HTR-8/SVneo (cell line): Measurements from ENCODE around the gene DDX50.
A peak's percentile ranks its signal among the peaks of the same experiment; 100 is the strongest.
"Not testable (repeated sequence)": the region's sequence is repeated elsewhere in the genome, so short reads cannot be mapped to it uniquely, and the experiment has no call there.

Source experiments
- DNase-seq: peaks from one replicate; pipeline ENCODE4 v3.0.0; 2011; ENCODE audit warnings: low spot score, mixed read lengths; ENCODE audit not compliant: insufficient read length
- FAIRE-seq: peaks from 2 replicates; lab custom pipeline; 2011; peaks lifted over from hg19 to GRCh38; lab: Jason Lieb, UNC

Gene DDX50

GRCh38 chr10:68975936-68976473 is 74.9 kb downstream of the DDX50 start:
- DNase-seq, FAIRE-seq: not testable (repeated sequence)

DNA sequence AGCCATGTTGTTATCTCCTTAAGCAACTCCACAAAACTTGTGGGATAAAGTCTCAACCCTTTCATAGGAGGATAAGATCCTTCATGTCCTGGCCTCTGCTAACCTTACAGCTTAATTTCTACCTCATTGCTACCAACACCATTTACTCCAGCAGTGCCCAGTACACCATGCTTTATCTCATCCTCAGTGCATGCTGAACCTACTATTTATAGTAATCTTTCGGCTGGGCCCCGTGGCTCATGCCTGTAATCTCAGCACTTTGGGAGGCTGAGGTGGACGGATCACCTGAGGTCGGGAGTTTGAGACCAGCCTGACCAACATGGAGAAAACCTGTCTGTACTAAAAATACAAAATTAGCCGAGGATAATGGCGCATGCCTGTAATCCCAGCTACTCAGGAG is 78.6 kb downstream of the DDX50 start:
- not testable (repeated sequence) for FAIRE-seq, DNase-seq

- no peak for FAIRE-seq
- no peak for DNase-seq
Measured at GRCh38 chr10:68981074-68981473, 80.0 kb downstream of the DDX50 start.

- FAIRE-seq (no peak), DNase-seq (no peak)
Measured at GRCh38 chr10:68982389-68982788, 81.3 kb downstream of the DDX50 start.

DNA sequence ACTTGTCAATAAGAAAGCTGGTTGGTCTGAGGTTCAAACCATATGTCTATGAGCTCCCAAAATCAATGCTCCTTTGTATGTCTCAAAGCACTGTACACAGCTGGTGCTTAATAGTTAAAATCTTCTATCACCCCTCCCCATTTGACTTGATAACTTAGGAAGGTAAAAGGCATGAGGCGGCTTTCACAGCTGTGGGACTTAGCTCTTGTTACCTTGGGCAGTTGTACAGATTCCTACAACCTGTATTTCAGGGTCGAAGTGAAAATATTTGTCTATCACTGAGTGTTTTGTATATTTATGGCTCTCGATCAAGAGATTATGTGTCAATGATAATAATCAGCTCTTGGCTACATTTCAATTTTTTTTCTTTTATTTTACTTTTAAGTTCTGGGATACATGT is 86.5 kb downstream of the DDX50 start:
- FAIRE-seq (no peak), DNase-seq (no peak)

GRCh38 chr10:68988530-68989316 is 87.6 kb downstream of the DDX50 start, which contains the start of gene KIFBP:
TSS of gene KIFBP (plus strand) at chr10:68988803. CDS start at chr10:68988833, 30 bp downstream.
- DNase-seq (peak; percentile 98), FAIRE-seq (peak; percentile 89)

DNA sequence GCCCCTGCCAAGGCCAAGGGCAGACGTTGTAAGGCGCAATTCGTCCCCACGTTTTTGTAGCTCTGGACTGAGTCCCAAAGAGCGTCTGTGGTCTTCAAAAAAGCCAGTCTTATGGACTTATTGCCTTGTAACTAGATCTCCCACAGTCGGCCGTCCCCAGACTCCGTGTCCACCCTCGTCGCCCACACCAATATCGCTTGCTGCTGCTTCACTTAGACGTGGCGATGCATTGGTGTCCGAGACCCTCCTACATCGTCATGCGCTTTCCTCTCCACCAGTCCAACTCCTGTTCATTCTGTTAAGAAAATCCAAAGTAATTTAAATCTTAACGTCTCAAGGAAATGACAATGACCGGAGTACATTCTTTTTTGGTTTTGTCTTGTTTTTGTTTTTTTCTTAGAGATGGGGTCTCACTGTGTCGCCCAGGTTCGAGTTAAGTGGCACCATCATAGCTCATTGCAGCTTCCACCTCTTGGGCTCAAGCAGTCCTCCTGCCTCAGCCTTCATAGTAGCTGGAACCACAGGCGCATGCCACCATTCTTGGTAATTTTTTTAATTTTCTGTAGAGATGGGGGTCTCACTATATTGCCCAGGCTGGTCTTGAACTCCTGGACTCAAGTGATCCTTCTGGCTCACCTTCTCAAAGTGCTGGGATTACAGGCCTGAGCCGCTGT is 88.3 kb downstream of the DDX50 start:
- FAIRE-seq = no peak

GRCh38 chr10:68992636-68993440 is 91.7 kb downstream of the DDX50 start:
- FAIRE-seq = no peak
- no peak for DNase-seq

More for the DNA sequence above, 88.3 kb downstream of the DDX50 start:
- DNase-seq = no peak
